MCF 10A (cell line): ENCODE measurements around the gene CDC25C. TPM values are rescaled to one million over a fixed set of nuclear protein-coding genes. Genes with fewer than 3 reads are reported as not detected.

Experiments
- BruUV-seq: library from RNA; stranded (reverse); fragments of 400-500 nt; replicated peaks from 2 replicates; lab custom pipeline; 2021; lab: Mats Ljungman, UMichigan
- CTCF ChIA-PET: fragments of 300-600 bp; sonication (Branson Sonifier 250); formaldehyde crosslinking; extraction: SDS; loops from one replicate; lab custom pipeline; 2021; ENCODE audit warnings: antibody characterized with exemption, inconsistent platforms; lab: Yijun Ruan, JAX
- POLR2A ChIA-PET: fragments of 300-600, 350-650 bp; sonication (Branson Sonifier 250); formaldehyde crosslinking; extraction: SDS; loops from one replicate; lab custom pipeline; 2020; ENCODE audit warnings: antibody characterized with exemption, inconsistent platforms; lab: Yijun Ruan, JAX
- DNase-seq: peaks from one replicate; pipeline ENCODE4 v3.0.0-alpha.2; 2018; ENCODE audit not compliant: unreplicated experiment
- H3K27ac Mint-ChIP-seq: one replicate; pipeline ENCODE4 v1.8.0; 2022; ENCODE audit warnings: mild to moderate bottlenecking, low read depth, mixed read lengths; ENCODE audit not compliant: unreplicated experiment
- H3K27me3 Mint-ChIP-seq: one replicate; pipeline ENCODE4 v1.8.0; 2022; ENCODE audit warnings: mixed read lengths; ENCODE audit not compliant: insufficient read depth, unreplicated experiment
- H3K36me3 Mint-ChIP-seq: one replicate; pipeline ENCODE4 v1.8.0; 2022; ENCODE audit warnings: mild to moderate bottlenecking, moderate library complexity, mixed read lengths; ENCODE audit not compliant: insufficient read depth, unreplicated experiment
- H3K4me1 Mint-ChIP-seq: one replicate; pipeline ENCODE4 v1.8.0; 2022; ENCODE audit warnings: mixed read lengths; ENCODE audit not compliant: insufficient read depth, unreplicated experiment
- H3K4me3 Mint-ChIP-seq: one replicate; pipeline ENCODE4 v1.8.0; 2022; ENCODE audit warnings: mild to moderate bottlenecking, moderate library complexity, mixed read lengths; ENCODE audit not compliant: unreplicated experiment
- H3K9me3 Mint-ChIP-seq: one replicate; pipeline ENCODE4 v1.8.0; 2022; ENCODE audit warnings: mixed read lengths; ENCODE audit not compliant: unreplicated experiment
- CTCF ChIP-seq: fragments of 200-600 bp; IDR thresholded peaks from one replicate; pipeline ENCODE4 v1.8.0; 2022; ENCODE audit warnings: antibody characterized with exemption, mild to moderate bottlenecking; ENCODE audit not compliant: unreplicated experiment
- intact Hi-C: fragments of 100-400 bp; cut with micrococcal nuclease; formaldehyde crosslinking; loops from 2 replicates; pipeline ENCODE4 v1.14.1; 2022
- total RNA-seq: library from RNA; stranded (reverse); gene quantifications from 2 replicates; pipeline ENCODE4 v1.2.3, GENCODE V29; 2022

CDC25C gene
- total RNA-seq, 1 experiment from 2014 or later, result 12.2 TPM

- Mint-ChIP-seq H3K4me3 (no peak overlapping the region), H3K4me1 (no peaks in the 10 kb centered on the region), H3K27ac (no peak overlapping the region), H3K27me3 (peaks cover 63% of the 10 kb centered on the region), H3K36me3 (no peaks in the 10 kb centered on the region), H3K9me3 (no peaks in the 10 kb centered on the region)
- ChIA-PET POLR2A (interaction anchor here (1.2 kb wide), 1 partner anchor 28 kb away, joined by 3 read pairs; the partner anchor contains the start of gene CDC23), CTCF (interaction anchor here (0.6 to 11.1 kb wide), 4 partner anchors 19 to 510 kb away, joined by 3 to 113 read pairs (median 3); no protein-coding TSS in a partner anchor)
- DNase-seq, result no peak
- no peak for TF ChIP-seq CTCF
- intact Hi-C loops, result no loop called here
- BruUV-seq, result no TSS peak
Measured at GRCh38 chr5:138241688-138242571, 89.7 kb downstream of the CDC25C start.

GRCh38 chr5:138240650-138241385, 90.8 kb downstream of the CDC25C start:
- H3K27ac Mint-ChIP-seq, result no peak overlapping the region
- DNase-seq, result no peak
- H3K4me1 Mint-ChIP-seq, result no peaks in the 10 kb centered on the region
- no TSS peak for BruUV-seq
- ChIA-PET CTCF (interaction anchor here (0.6 to 11.1 kb wide), 3 partner anchors 18 to 208 kb away, joined by 3 to 113 read pairs (median 3); no protein-coding TSS in a partner anchor), POLR2A (interaction anchor here (0.7 to 1.3 kb wide), 2 partner anchors 62 to 224 kb away, joined by 3 to 5 read pairs; partner anchors contain the start of genes EGR1 and KIF20A)
- TF ChIP-seq CTCF, result no peak
- H3K36me3 Mint-ChIP-seq, result no peaks in the 10 kb centered on the region
- no peaks in the 10 kb centered on the region for H3K9me3 Mint-ChIP-seq
- H3K27me3 Mint-ChIP-seq, result peaks cover 63% of the 10 kb centered on the region
- no peak overlapping the region for H3K4me3 Mint-ChIP-seq
- intact Hi-C loops, result no loop called here

GRCh38 chr5:138238034-138238433, 93.6 kb downstream of the CDC25C start:
- Mint-ChIP-seq H3K4me1 (no peaks in the 10 kb centered on the region), H3K36me3 (peaks cover 6% of the 10 kb centered on the region), H3K27ac (no peak overlapping the region), H3K27me3 (peaks cover 44% of the 10 kb centered on the region), H3K9me3 (no peaks in the 10 kb centered on the region), H3K4me3 (no peak overlapping the region)
- POLR2A ChIA-PET, result interaction anchor here (1.0 kb wide), 1 partner anchor 94 kb away, joined by 3 read pairs; the partner anchor contains the start of gene CDC25C
- BruUV-seq, result no TSS peak
- TF ChIP-seq CTCF, result no peak
- DNase-seq, result no peak
- intact Hi-C loops, result no loop called here
- CTCF ChIA-PET, result interaction anchor here (1.2 to 11.1 kb wide), 2 partner anchors 16 to 114 kb away, joined by 4 to 113 read pairs; no protein-coding TSS in a partner anchor

Other genes starting within 250 kb of the CDC25C start
- not detected in 2 replicates for gene WNT8A, start 247.8 kb downstream of the CDC25C start, total RNA-seq
- gene NME5, start 192.4 kb downstream of the CDC25C start, total RNA-seq, result 1.0 TPM in 1 of 2 replicates, not detected in the other
- 93.4 and 108 TPM in 2 replicates for gene BRD8, start 153.2 kb downstream of the CDC25C start, total RNA-seq
- gene KIF20A, start 152.7 kb downstream of the CDC25C start, total RNA-seq, result 19.0 and 30.6 TPM in 2 replicates
- gene CDC23, start 118.5 kb downstream of the CDC25C start, total RNA-seq, result 49.7 and 67.1 TPM in 2 replicates
- not detected in 2 replicates for gene GFRA3, start 57.2 kb downstream of the CDC25C start, total RNA-seq
- 37.2 and 38.9 TPM in 2 replicates for gene FAM53C, start 6.5 kb upstream of the CDC25C start, total RNA-seq
- gene KDM3B, start 20.9 kb upstream of the CDC25C start, total RNA-seq, result 57.8 and 59.0 TPM in 2 replicates
- gene REEP2, start 107.3 kb upstream of the CDC25C start, total RNA-seq, result 0.77 and 0.81 TPM in 2 replicates
- gene EGR1, start 133.7 kb upstream of the CDC25C start, total RNA-seq, result 92.3 and 189 TPM in 2 replicates
- 307 and 349 TPM in 2 replicates for gene ETF1, start 211.4 kb upstream of the CDC25C start, total RNA-seq
- 1,057 and 1,102 TPM in 2 replicates for gene HSPA9, start 243.6 kb upstream of the CDC25C start, total RNA-seq